Stimulated activated CD4-positive, alpha-beta T cell treated with anti-CD3 and anti-CD28 coated beads, Interleukin-4, amount 100 ng/mL, for 1 hour (primary cell): ENCODE results near the gene RARG.

Experiments
- DNase-seq: peaks from one replicate; pipeline ENCODE4 v3.0.0-alpha.2; 2020

The RARG gene

GRCh38 chr12:53231921-53232645 lies at the start of gene RARG:
Gene RARG, minus strand, starts transcription at chr12:53232209. Its CDS starts 4,664 bp downstream, at chr12:53227545.
- DNase-seq: peak; percentile 76

GRCh38 chr12:53279888-53280498 lies 48.0 kb upstream of the RARG start:
- DNase-seq: no peak

GRCh38 chr12:53279283-53279869 lies 47.4 kb upstream of the RARG start:
- no peak for DNase-seq

- no peak for DNase-seq
These were observed 46.0 kb upstream of the RARG start for GRCh38 chr12:53277981-53278380.

- DNase-seq: no peak
These were observed 44.5 kb upstream of the RARG start for GRCh38 chr12:53276511-53276910.

- no peak for DNase-seq
These were observed 42.4 kb upstream of the RARG start for GRCh38 chr12:53274445-53274844.

GRCh38 chr12:53268630-53269562 lies 36.9 kb upstream of the RARG start:
- DNase-seq: no peak

GRCh38 chr12:53267999-53268629 lies 36.1 kb upstream of the RARG start, which contains the start of gene ESPL1:
Gene ESPL1, plus strand, starts transcription at chr12:53268299. Its CDS starts 468 bp downstream, at chr12:53268767.
- DNase-seq: peak; percentile 82

- peak; percentile 34 for DNase-seq
These were observed 35.4 kb upstream of the RARG start for GRCh38 chr12:53267306-53267998.

GRCh38 chr12:53265783-53266182 lies 33.8 kb upstream of the RARG start:
- DNase-seq: no peak

- no peak for DNase-seq
These were observed 27.9 kb upstream of the RARG start for GRCh38 chr12:53259891-53260290.

- no peak for DNase-seq
These were observed 26.8 kb upstream of the RARG start for GRCh38 chr12:53258541-53259539.

- DNase-seq: no peak
These were observed 24.0 kb upstream of the RARG start for GRCh38 chr12:53255996-53256395.

GRCh38 chr12:53254816-53255545 lies 23.0 kb upstream of the RARG start:
- DNase-seq: no peak

GRCh38 chr12:53253298-53253697 lies 21.3 kb upstream of the RARG start:
- no peak for DNase-seq

- no peak for DNase-seq
These were observed 20.4 kb upstream of the RARG start for GRCh38 chr12:53252349-53252916.

- DNase-seq: peak; percentile 73
These were observed 19.7 kb upstream of the RARG start for GRCh38 chr12:53251477-53252348.

- DNase-seq: no peak
These were observed 13.3 kb upstream of the RARG start for GRCh38 chr12:53245286-53245685.
